Hepatocyte (in vitro differentiated cells): ENCODE measurements around the gene CRACDL. TPM values are rescaled to one million over a fixed set of nuclear protein-coding genes. Genes with fewer than 3 reads are reported as not detected.
"Not testable (repeated sequence)": the region's sequence is repeated elsewhere in the genome, so short reads cannot be mapped to it uniquely, and the experiment has no call there.

Experiments used
- DNase-seq: peaks from one replicate; pipeline ENCODE4 v3.0.0-alpha.2; 2016; ENCODE audit warnings: low spot score
- H2AFZ ChIP-seq: fragments of 200-600 bp; sonication (generic); 2 replicates; pipeline ENCODE4 v1.6.0; 2016; ENCODE audit warnings: antibody characterized with exemption, mild to moderate bottlenecking
- H3K27ac ChIP-seq: fragments of 200-600 bp; sonication (generic); 2 replicates; pipeline ENCODE4 v1.5.1; 2016; ENCODE audit warnings: mild to moderate bottlenecking
- H3K27me3 ChIP-seq: fragments of 200-600 bp; sonication (generic); 2 replicates; pipeline ENCODE4 v1.6.1; 2016
- H3K36me3 ChIP-seq: fragments of 200-600 bp; sonication (generic); replicated peaks from 2 replicates; pipeline ENCODE4 v1.5.1; 2016; ENCODE audit warnings: low read depth; ENCODE audit not compliant: insufficient read depth
- H3K4me1 ChIP-seq: fragments of 200-600 bp; sonication (generic); 2 replicates; pipeline ENCODE4 v1.5.1; 2016; ENCODE audit warnings: mild to moderate bottlenecking, moderate library complexity; ENCODE audit not compliant: insufficient read depth
- H3K4me2 ChIP-seq: fragments of 200-600 bp; sonication (generic); 2 replicates; pipeline ENCODE4 v1.6.0; 2016
- H3K4me3 ChIP-seq: fragments of 200-600 bp; sonication (generic); 2 replicates; pipeline ENCODE4 v1.5.1; 2016; ENCODE audit warnings: mild to moderate bottlenecking
- H3K79me2 ChIP-seq: fragments of 200-600 bp; sonication (generic); 2 replicates; pipeline ENCODE4 v1.6.0; 2017; ENCODE audit warnings: mild to moderate bottlenecking
- H3K9me2 ChIP-seq: fragments of 200-600 bp; sonication (generic); replicated peaks from 2 replicates; pipeline ENCODE4 v1.6.0; 2017; ENCODE audit warnings: mild to moderate bottlenecking; ENCODE audit not compliant: insufficient read depth
- H3K9me3 ChIP-seq: fragments of 200-600 bp; sonication (generic); 2 replicates; pipeline ENCODE4 v1.5.1; 2016; ENCODE audit warnings: low read depth, mild to moderate bottlenecking
- H4K20me1 ChIP-seq: fragments of 200-600 bp; sonication (generic); 2 replicates; pipeline ENCODE4 v1.6.0; 2016; ENCODE audit warnings: mild to moderate bottlenecking; ENCODE audit not compliant: insufficient read depth, poor library complexity, severe bottlenecking
- CTCF ChIP-seq: fragments of 200-600 bp; sonication (generic); IDR thresholded peaks from 2 replicates; pipeline ENCODE4 v1.5.1; 2016; ENCODE audit warnings: antibody characterized with exemption, mild to moderate bottlenecking; ENCODE audit not compliant: poor library complexity
- EZH2 ChIP-seq: fragments of 200-600 bp; sonication (generic); IDR thresholded peaks from 2 replicates; pipeline ENCODE4 v1.6.1; 2016; ENCODE audit warnings: antibody characterized with exemption, mild to moderate bottlenecking, borderline replicate concordance
- EZH2phosphoT487 ChIP-seq: fragments of 200-600 bp; sonication (generic); IDR thresholded peaks from one replicate; pipeline ENCODE4 v1.6.1; 2018; ENCODE audit warnings: antibody characterized with exemption, mild to moderate bottlenecking, low read depth, moderate library complexity; ENCODE audit not compliant: unreplicated experiment, severe bottlenecking
- WGBS: methylation state at CpG from one replicate; pipeline ENCODE4 v1.1.6; 2016; ENCODE audit warnings: low lambda C conversion rate; ENCODE audit errors: missing lambda C conversion rate; 5-methylcytosine and 5-hydroxymethylcytosine counted together
- polyA plus RNA-seq: library from polyadenylated mRNA; unstranded; fragments of >200 nt; fragmentation: Nextera tagmentation; extraction: Ambion mirVana; gene quantifications from 2 replicates; pipeline ENCODE4 v1.2.1, GENCODE V29; 2016
- total RNA-seq: library from RNA; depleted of rRNA; stranded (reverse); fragments of >200 nt; gene quantifications from 2 replicates; pipeline ENCODE4 v1.2.3, GENCODE V29; 2014

CRACDL gene
- total and polyA plus RNA-seq, 2 experiments from 2014 or later = 0.47 to 1.4 TPM

- Histone ChIP-seq H3K9me3 (no peaks in the 10 kb centered on the region), H3K79me2 (no peaks in the 10 kb centered on the region), H4K20me1 (no peaks in the 10 kb centered on the region), H3K27me3 (no peaks in the 10 kb centered on the region), H3K36me3 (no peaks in the 10 kb centered on the region), H2AFZ (no peak overlapping the region), H3K4me3 (no peak overlapping the region), H3K27ac (no peak overlapping the region), H3K4me1 (no peaks in the 10 kb centered on the region), H3K9me2 (no peaks in the 10 kb centered on the region), H3K4me2 (no peak overlapping the region)
- no peak for DNase-seq
- TF ChIP-seq EZH2 (no peak), CTCF (no peak), EZH2phosphoT487 (no peak)
- 87% methylated on average over 3 of the region's 3 CpGs for WGBS
Measured at GRCh38 chr2:98901291-98901690, 34.7 kb downstream of the CRACDL start.

GRCh38 chr2:98900721-98901120, 35.3 kb downstream of the CRACDL start:
- no peak for DNase-seq
- TF ChIP-seq EZH2 (no peak), EZH2phosphoT487 (no peak), CTCF (no peak)
- 95% methylated on average over 8 of the region's 8 CpGs for WGBS
- Histone ChIP-seq H3K9me2 (no peaks in the 10 kb centered on the region), H3K79me2 (no peaks in the 10 kb centered on the region), H3K27me3 (no peaks in the 10 kb centered on the region), H3K36me3 (no peaks in the 10 kb centered on the region), H3K27ac (no peak overlapping the region), H3K9me3 (no peaks in the 10 kb centered on the region), H3K4me3 (no peak overlapping the region), H2AFZ (no peak overlapping the region), H3K4me2 (no peak overlapping the region), H3K4me1 (no peaks in the 10 kb centered on the region), H4K20me1 (no peaks in the 10 kb centered on the region)

- not testable (repeated sequence) for H3K36me3 ChIP-seq, H3K4me2 ChIP-seq, H3K9me2 ChIP-seq, H2AFZ ChIP-seq, H3K27me3 ChIP-seq, H3K9me3 ChIP-seq, H3K4me3 ChIP-seq, DNase-seq, H4K20me1 ChIP-seq, H3K79me2 ChIP-seq, H3K27ac ChIP-seq, H3K4me1 ChIP-seq
- 93% methylated on average over 2 of the region's 2 CpGs for WGBS
Measured at GRCh38 chr2:98899703-98900078, 36.3 kb downstream of the CRACDL start.

GRCh38 chr2:98899041-98899702, 36.9 kb downstream of the CRACDL start:
- 81% methylated on average over 5 of the region's 5 CpGs for WGBS
- TF ChIP-seq CTCF (no peak), EZH2 (no peak), EZH2phosphoT487 (no peak)
- no peaks in the 10 kb centered on the region for H3K9me3 ChIP-seq

More at GRCh38 chr2:98899041-98899702, 36.9 kb downstream of the CRACDL start:
- no peaks in the 10 kb centered on the region for H3K27me3 ChIP-seq
- H3K27ac ChIP-seq = no peak overlapping the region
- no peak overlapping the region for H2AFZ ChIP-seq
- no peaks in the 10 kb centered on the region for H3K4me1 ChIP-seq
- no peaks in the 10 kb centered on the region for H3K79me2 ChIP-seq
- no peak overlapping the region for H3K4me2 ChIP-seq
- no peaks in the 10 kb centered on the region for H4K20me1 ChIP-seq
- H3K9me2 ChIP-seq = no peaks in the 10 kb centered on the region
- no peaks in the 10 kb centered on the region for H3K36me3 ChIP-seq
- H3K4me3 ChIP-seq = no peak overlapping the region
- peak; percentile 1 for DNase-seq
